T-helper 2 cell treated with Interferon-gamma antibody and Interleukin-4, amounts not matched to agents 5 μg/mL and 100 μg/mL, for 36 hours (primary cell): ENCODE data around the gene USP5.
A peak's percentile ranks its signal among the peaks of the same experiment; 100 is the strongest.

ENCODE experiments used
- DNase-seq: peaks from one replicate; pipeline ENCODE4 v3.0.0; 2021; ENCODE audit warnings: low spot score
- H3K27ac Mint-ChIP-seq: one replicate; pipeline ENCODE4 v1.8.0; 2021; ENCODE audit warnings: mild to moderate bottlenecking, mixed read lengths
- H3K27me3 Mint-ChIP-seq: one replicate; pipeline ENCODE4 v1.8.0; 2021; ENCODE audit warnings: low read depth, mixed read lengths
- H3K36me3 Mint-ChIP-seq: one replicate; pipeline ENCODE4 v1.8.0; 2021; ENCODE audit warnings: low read depth, mixed read lengths
- H3K4me1 Mint-ChIP-seq: one replicate; pipeline ENCODE4 v1.8.0; 2021; ENCODE audit warnings: low read depth, mixed read lengths
- H3K4me3 Mint-ChIP-seq: one replicate; pipeline ENCODE4 v1.8.0; 2022; ENCODE audit warnings: mild to moderate bottlenecking, moderate library complexity, mixed read lengths
- H3K9me3 Mint-ChIP-seq: one replicate; pipeline ENCODE4 v1.8.0; 2021; ENCODE audit warnings: mixed read lengths

Gene USP5

GRCh38 chr12:6830286-6830890 is 21.6 kb upstream of the USP5 start:
- peak overlapping the region; percentile 37 for H3K4me3 Mint-ChIP-seq
- no peaks in the 10 kb centered on the region for H3K36me3 Mint-ChIP-seq
- DNase-seq: no peak
- peaks cover 33% of the 10 kb centered on the region for H3K27me3 Mint-ChIP-seq
- no peak overlapping the region for H3K27ac Mint-ChIP-seq
- H3K4me1 Mint-ChIP-seq: peaks cover 18% of the 10 kb centered on the region
- H3K9me3 Mint-ChIP-seq: no peaks in the 10 kb centered on the region

GRCh38 chr12:6830999-6831398 is 21.0 kb upstream of the USP5 start:
- Mint-ChIP-seq H3K4me3 (no peak overlapping the region), H3K9me3 (no peaks in the 10 kb centered on the region), H3K36me3 (no peaks in the 10 kb centered on the region), H3K27me3 (peaks cover 30% of the 10 kb centered on the region), H3K27ac (no peak overlapping the region), H3K4me1 (peaks cover 20% of the 10 kb centered on the region)
- DNase-seq: no peak

- Mint-ChIP-seq H3K4me3 (no peak overlapping the region), H3K27ac (no peak overlapping the region), H3K36me3 (no peaks in the 10 kb centered on the region), H3K27me3 (peaks cover 27% of the 10 kb centered on the region), H3K4me1 (peaks cover 20% of the 10 kb centered on the region), H3K9me3 (no peaks in the 10 kb centered on the region)
- no peak for DNase-seq
These were observed 20.4 kb upstream of the USP5 start for GRCh38 chr12:6831450-6831995.

- H3K27ac Mint-ChIP-seq: no peak overlapping the region
- H3K27me3 Mint-ChIP-seq: peaks cover 27% of the 10 kb centered on the region
These were observed 19.8 kb upstream of the USP5 start for GRCh38 chr12:6832125-6832524.

GRCh38 chr12:6833189-6833890 is 18.6 kb upstream of the USP5 start:
- Mint-ChIP-seq H3K4me1 (peaks cover 13% of the 10 kb centered on the region), H3K9me3 (no peaks in the 10 kb centered on the region), H3K36me3 (no peaks in the 10 kb centered on the region), H3K4me3 (no peak overlapping the region), H3K27ac (no peak overlapping the region), H3K27me3 (peaks cover 19% of the 10 kb centered on the region)
- no peak for DNase-seq

More at GRCh38 chr12:6832125-6832524, 19.8 kb upstream of the USP5 start:
- H3K4me3 Mint-ChIP-seq: no peak overlapping the region
- H3K4me1 Mint-ChIP-seq: peaks cover 19% of the 10 kb centered on the region
- H3K9me3 Mint-ChIP-seq: no peaks in the 10 kb centered on the region
- no peak for DNase-seq
- no peaks in the 10 kb centered on the region for H3K36me3 Mint-ChIP-seq

- peaks cover 14% of the 10 kb centered on the region for H3K27me3 Mint-ChIP-seq
- no peak for DNase-seq
- peaks cover 8% of the 10 kb centered on the region for H3K4me1 Mint-ChIP-seq
- H3K27ac Mint-ChIP-seq: no peak overlapping the region
- H3K36me3 Mint-ChIP-seq: no peaks in the 10 kb centered on the region
- H3K9me3 Mint-ChIP-seq: no peaks in the 10 kb centered on the region
- no peak overlapping the region for H3K4me3 Mint-ChIP-seq
These were observed 17.7 kb upstream of the USP5 start for GRCh38 chr12:6834254-6834653.

- Mint-ChIP-seq H3K4me3 (no peak overlapping the region), H3K27ac (no peak overlapping the region), H3K9me3 (no peaks in the 10 kb centered on the region), H3K4me1 (peaks cover 6% of the 10 kb centered on the region), H3K27me3 (peaks cover 10% of the 10 kb centered on the region), H3K36me3 (no peaks in the 10 kb centered on the region)
- no peak for DNase-seq
These were observed 17.1 kb upstream of the USP5 start for GRCh38 chr12:6834873-6835272.

GRCh38 chr12:6836851-6837250 is 15.1 kb upstream of the USP5 start:
- Mint-ChIP-seq H3K4me3 (no peak overlapping the region), H3K9me3 (no peaks in the 10 kb centered on the region), H3K4me1 (peaks cover 6% of the 10 kb centered on the region), H3K27ac (no peak overlapping the region), H3K27me3 (no peaks in the 10 kb centered on the region), H3K36me3 (no peaks in the 10 kb centered on the region)
- DNase-seq: no peak

- Mint-ChIP-seq H3K4me1 (peaks cover 6% of the 10 kb centered on the region), H3K4me3 (no peak overlapping the region), H3K36me3 (no peaks in the 10 kb centered on the region), H3K9me3 (no peaks in the 10 kb centered on the region), H3K27ac (no peak overlapping the region), H3K27me3 (no peaks in the 10 kb centered on the region)
- DNase-seq: no peak
These were observed 14.4 kb upstream of the USP5 start for GRCh38 chr12:6837370-6838060.

GRCh38 chr12:6838854-6839253 is 13.1 kb upstream of the USP5 start:
- Mint-ChIP-seq H3K9me3 (no peaks in the 10 kb centered on the region), H3K36me3 (no peaks in the 10 kb centered on the region), H3K4me1 (peaks cover 7% of the 10 kb centered on the region), H3K27ac (no peak overlapping the region), H3K4me3 (no peak overlapping the region), H3K27me3 (no peaks in the 10 kb centered on the region)
- no peak for DNase-seq

- peaks cover 7% of the 10 kb centered on the region for H3K4me1 Mint-ChIP-seq
- no peaks in the 10 kb centered on the region for H3K9me3 Mint-ChIP-seq
- H3K36me3 Mint-ChIP-seq: no peaks in the 10 kb centered on the region
- H3K27me3 Mint-ChIP-seq: no peaks in the 10 kb centered on the region
- H3K4me3 Mint-ChIP-seq: no peak overlapping the region
- no peak overlapping the region for H3K27ac Mint-ChIP-seq
- DNase-seq: no peak
These were observed 12.3 kb upstream of the USP5 start for GRCh38 chr12:6839482-6840201.

GRCh38 chr12:6840330-6840729 is 11.6 kb upstream of the USP5 start:
- no peak for DNase-seq
- H3K27ac Mint-ChIP-seq: no peak overlapping the region
- no peak overlapping the region for H3K4me3 Mint-ChIP-seq

GRCh38 chr12:6840761-6841515 is 11.0 kb upstream of the USP5 start, which contains the start of gene GNB3:
Gene GNB3, plus strand, starts transcription at chr12:6840925. Its CDS starts 363 bp downstream, at chr12:6841288.
- Mint-ChIP-seq H3K27ac (no peak within 1 kb of the TSS), H3K27me3 (no peaks in the 10 kb centered on the region), H3K9me3 (no peaks in the 10 kb centered on the region), H3K36me3 (peaks cover 2% of the 10 kb centered on the region), H3K4me3 (no peak within 1 kb of the TSS), H3K4me1 (peaks cover 2% of the 10 kb centered on the region)
- DNase-seq: no peak

More at GRCh38 chr12:6840330-6840729, 11.6 kb upstream of the USP5 start:
- H3K27me3 Mint-ChIP-seq: no peaks in the 10 kb centered on the region
- peaks cover 5% of the 10 kb centered on the region for H3K4me1 Mint-ChIP-seq
- H3K36me3 Mint-ChIP-seq: no peaks in the 10 kb centered on the region
- no peaks in the 10 kb centered on the region for H3K9me3 Mint-ChIP-seq
